Erythroblast (primary cell): ENCODE data around the gene CECR2.
"Not testable (repeated sequence)": the region's sequence is repeated elsewhere in the genome, so short reads cannot be mapped to it uniquely, and the experiment has no call there.

Experiments used
- DNase-seq, 2 experiments: peaks; one replicate each; lab custom pipeline; 2025; lab: John Stamatoyannopoulos, UW
- GATA1 ChIP-seq: IDR thresholded peaks from 2 replicates; pipeline ENCODE4 v1.6.1; 2011; ENCODE audit warnings: low read depth, mild to moderate bottlenecking, control low read depth, low read length, moderate library complexity
- POLR2A ChIP-seq: IDR thresholded peaks from 2 replicates; pipeline ENCODE4 v1.6.1; 2011; ENCODE audit warnings: mild to moderate bottlenecking, low read length

The CECR2 gene

DNA sequence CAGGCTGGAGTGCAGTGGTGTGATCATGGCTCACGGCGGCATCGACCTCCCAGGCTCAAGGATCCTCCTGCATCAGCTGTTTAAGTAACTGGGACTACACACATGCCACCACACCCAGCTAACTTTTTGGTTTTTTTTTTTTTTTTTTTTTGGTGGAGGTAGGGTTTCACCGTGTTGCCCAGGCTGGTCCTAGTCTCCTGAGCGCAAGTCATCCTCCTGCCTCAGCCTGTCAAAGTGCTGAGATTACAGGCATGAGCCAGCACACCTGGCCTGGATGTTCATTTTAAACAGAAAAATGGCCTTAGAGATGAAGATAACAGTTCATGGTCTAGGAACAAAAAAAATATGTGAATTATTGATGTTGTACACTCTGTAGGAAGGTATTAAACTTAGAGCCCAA lies 180.4 kb downstream of the CECR2 start:
- TF ChIP-seq GATA1, result no peak
- no peak for TF ChIP-seq POLR2A

DNA sequence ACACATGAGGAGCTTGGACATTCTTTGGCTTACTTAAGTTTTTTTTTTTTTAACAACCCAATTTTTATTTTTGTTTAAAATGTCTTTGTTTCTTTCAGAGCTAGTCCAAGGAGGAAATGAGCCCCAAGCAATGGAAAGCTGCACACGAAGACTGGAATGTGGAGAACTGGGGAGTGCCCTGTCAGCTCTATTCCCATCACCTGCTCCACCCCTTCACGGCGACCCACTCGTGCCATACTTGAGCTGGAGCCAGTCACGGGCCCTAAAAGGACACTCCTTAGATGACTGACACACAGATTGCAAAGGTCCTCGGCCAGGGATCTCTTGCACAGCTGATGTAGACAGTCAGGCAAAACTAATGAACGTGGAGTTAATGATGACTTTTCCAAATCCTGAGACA lies 183.5 kb downstream of the CECR2 start:
- DNase-seq, result no peak
- TF ChIP-seq POLR2A, result no peak
- no peak for TF ChIP-seq GATA1

More for the DNA sequence above, 180.4 kb downstream of the CECR2 start:
- no peak for DNase-seq

DNA sequence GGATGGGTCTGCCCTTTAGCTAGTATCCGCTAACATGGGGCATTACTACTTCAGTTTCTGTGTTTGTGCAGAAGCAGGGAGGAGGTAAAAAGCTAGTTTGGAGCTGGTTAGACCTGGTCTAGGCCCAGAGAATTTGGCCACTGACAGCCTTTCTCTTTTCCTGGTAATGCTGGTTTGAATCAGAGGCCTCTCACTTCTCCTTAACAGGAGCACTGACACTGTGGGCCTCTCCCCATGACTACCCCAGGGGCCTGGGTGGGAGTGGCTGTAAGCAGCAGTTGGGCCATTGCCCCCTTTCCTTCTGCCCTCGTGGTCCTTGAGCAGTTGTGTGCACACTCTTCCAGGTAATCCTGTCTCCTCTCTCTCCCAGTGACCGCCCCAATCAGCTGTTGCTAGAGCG lies 185.6 kb downstream of the CECR2 start:
- no peak for DNase-seq
- TF ChIP-seq GATA1, result no peak
- no peak for TF ChIP-seq POLR2A

DNA sequence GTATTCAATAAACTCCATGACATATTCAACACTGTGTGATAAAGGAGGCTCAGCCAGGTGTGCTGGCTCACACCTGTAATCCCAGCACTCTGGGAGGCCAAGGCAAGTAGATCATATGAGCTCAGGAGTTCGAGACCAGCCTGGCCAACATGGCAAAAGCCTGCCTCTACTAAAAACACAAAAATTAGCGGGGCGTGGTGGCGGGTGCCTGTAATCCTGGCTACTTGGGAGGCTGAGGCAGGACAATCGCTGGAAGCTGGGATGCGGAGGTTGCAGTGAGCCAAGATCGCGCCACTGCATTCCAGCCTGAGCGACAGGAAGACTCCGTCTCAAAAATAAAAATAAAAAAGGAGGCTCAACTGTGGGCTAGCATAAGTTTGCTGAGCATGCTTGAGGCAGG lies 189.9 kb downstream of the CECR2 start:
- DNase-seq, result no peak
- no peak for TF ChIP-seq GATA1
- no peak for TF ChIP-seq POLR2A

DNA sequence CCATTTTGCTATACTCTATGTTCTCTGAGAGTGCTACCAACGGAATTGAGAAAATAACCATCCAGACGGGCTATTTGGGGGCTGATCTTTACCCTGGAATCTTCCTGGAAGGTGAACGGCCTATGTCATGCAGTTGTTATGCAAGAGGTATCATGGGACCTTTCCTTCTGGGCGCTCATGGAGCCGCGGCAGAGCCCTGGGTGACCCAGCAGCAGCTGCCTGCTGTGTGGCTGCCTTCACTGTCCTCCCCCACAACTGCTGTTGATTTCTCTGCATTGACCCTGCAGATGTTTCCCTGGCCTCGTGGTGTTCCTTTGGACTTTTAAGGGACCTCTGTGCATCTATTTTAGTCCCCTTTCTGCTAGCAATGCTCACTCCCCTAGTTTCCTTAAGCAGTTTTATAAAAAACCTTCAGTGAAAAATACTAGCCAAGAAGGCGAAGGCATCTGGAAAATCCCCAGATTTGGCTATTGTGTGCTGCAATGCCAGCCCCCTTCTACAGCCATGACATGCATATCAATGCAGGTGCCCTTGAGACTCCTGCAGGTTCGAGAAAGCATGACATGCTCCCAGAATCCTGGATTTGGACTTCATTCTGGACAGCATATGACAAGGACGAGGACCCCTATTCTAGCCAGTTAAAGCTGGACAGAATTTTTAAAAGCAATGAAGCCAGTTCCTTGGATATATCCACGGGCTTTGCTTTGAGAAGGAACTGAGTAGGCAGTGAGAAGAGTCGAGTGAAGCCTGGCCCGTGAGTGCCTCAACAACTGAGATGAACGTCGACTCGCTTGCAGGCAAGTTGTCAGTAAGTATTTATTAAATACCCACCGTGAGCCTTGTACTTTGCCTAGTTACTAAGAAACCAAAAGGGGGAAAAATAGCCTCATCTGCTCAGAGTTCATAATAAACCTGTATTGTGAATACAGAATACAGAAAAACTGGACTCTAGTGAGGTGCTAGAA lies 193.9 kb downstream of the CECR2 start, which contains the start of gene SLC25A18:
Gene SLC25A18, plus strand, starts transcription at position 593 of the 965 bp plus-strand sequence. CDS start 16,447 bp downstream, outside the sequence.
- no peak for DNase-seq
- no peak for TF ChIP-seq POLR2A
- TF ChIP-seq GATA1, result no peak

DNA sequence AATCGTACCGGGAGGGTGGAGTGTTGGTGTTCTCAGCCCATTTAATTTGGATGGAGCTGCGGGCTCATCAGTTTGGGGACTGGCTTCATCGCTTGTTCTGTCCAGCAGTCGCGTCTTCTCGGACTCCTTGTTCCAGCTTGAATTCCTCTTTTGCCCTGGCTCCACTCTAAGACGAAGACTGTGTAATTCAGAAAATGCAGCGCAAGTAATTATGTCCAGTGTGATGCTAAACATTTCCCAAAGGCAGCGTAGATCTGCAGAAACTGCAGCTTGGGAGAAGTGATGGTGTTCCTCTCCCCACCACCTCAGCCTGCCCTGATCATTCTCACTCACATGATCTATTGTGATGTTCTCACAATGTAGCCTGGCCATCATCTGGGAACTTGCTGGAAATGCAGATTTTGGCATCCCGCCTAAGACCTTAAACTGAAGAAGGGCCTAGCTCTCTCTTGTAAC lies 194.7 kb downstream of the CECR2 start:
- TF ChIP-seq POLR2A (no peak), GATA1 (no peak)
- DNase-seq, result no peak

DNA sequence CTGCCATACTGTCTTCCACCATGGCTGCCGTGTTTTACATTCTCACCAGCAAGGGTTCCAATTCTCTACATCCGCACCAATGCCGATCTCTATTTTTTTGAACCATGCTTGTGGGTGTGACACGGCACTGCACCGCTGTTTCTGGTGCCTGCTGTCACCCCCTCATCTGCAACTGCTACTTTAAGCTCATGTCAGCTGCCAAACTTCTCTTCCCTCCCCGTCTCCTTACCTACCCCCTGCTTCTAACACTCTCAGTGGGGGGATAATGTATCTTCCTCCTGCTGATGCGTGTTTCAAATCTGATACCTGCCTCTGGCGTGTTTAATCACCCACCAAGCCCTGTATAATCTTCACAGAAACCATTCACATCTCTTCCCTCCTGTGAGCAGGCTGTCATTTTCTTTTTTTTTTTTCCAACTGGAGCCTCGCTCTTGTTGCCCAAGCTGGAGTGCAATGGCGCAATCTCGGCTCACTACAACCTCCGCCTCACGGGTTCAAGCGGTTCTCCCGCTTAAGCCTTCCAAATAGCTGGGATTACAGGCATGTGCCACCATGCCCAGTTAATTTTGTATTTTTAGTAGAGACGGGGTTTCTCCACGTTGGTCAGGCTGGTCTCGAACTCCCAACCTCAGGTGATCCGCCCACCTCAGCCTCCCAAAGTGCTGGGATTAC lies 196.9 kb downstream of the CECR2 start:
- DNase-seq, result not testable (repeated sequence)

DNA sequence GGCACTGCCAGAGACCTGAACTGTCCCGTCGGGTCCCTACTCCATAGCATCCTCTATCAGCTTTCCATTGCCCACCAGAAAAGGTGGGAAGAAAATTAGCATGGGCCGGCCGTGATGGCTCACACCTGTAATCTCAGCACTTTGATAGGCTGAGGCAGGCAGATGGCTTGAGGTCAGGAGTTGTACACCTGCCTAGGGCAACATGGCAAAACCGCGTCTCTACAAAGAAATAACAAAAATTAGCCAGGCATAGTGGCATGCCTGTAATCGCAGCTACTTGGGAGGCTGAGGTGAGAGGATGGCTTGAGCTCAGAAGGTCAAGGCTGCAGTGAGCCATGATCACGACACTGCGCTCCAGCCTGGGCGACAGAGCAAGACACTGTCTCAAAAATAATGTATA lies 197.5 kb downstream of the CECR2 start:
- TF ChIP-seq POLR2A (no peak), GATA1 (no peak)
- no peak for DNase-seq

DNA sequence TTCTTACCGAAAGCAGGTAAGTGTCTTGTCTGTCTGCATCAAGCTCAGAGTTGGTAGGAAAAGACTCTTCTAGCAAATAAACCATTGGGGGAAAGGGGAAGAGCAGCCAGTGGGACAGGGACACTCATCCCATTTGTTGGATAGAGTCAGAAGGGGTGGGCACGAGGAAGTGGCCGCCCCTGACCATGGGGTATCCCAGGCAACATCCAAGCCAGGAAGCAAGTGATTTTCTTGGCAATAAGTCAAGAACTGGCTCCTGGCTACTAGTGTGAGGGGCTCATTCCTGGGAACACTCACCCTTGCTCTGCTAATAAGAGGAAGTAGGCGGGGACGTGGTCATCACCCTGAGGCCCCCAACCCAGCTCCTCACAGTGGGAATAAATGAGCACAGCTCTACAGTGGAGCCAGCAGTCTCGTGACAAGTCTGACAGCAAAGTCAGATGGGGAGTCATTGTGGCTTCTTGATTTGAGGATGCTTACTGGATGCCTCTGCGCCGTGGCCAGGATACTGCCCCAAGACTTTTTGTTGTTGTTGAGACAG lies 200.8 kb downstream of the CECR2 start:
- TF ChIP-seq GATA1, result no peak
- no peak for TF ChIP-seq POLR2A
- DNase-seq, result no peak

DNA sequence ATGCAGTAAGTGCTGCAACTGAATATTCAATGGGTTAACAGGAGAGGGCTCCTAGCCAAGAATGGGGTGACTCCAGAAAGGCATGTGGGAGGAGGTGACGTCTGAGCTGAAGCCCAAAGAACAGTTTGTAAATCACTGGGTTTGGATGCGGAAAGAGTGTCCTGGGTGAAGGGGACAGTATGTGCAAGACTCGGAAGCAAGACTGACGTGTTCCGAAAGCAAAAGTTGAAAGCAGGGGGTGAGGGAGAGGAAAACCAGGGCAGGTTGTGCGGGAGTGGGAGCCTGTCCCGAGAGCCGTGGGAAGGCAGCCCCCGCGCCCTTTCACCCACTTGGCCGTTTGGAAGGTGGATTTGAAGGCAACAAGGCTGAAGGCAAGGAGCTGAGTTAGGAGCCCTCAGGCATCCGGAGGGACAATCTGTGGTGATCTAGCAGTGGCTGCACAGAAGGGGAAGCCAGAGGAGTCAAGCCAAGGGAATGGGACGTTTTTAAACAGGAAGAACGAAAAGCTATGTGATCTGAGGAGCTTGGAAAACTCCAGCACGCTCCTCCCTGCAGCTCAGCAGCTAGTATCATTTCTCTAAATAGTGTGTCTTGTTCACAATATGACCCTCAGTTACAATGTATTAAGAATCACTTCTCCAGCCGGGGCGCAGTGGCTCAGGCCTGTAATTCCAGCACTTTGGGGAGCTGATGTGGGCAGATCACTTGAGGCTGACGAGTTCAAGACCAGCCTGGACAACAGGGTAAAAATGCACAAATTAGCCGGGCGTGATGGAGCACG lies 201.8 kb downstream of the CECR2 start:
- DNase-seq, result no peak
- TF ChIP-seq GATA1 (no peak), POLR2A (no peak)

DNA sequence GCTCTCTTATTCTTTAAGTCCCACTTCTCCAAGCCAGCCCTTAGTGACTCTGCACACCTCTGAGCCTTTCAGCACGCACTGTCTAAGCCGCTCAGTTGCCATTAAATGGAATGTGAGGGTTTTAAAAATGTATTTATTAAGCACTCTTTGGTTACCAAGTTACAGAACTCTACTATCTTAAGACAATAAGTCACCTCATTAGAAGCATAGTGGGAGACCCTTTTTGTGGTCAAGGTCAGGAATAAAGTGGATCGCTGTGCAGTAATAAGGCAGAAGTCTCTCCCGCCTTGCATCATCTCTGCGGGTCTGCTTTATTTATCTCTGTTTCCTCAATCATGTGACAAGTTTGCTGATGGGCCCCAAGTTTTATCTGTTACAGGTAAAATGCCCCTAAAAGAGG lies 205.9 kb downstream of the CECR2 start:
- DNase-seq, result no peak

DNA sequence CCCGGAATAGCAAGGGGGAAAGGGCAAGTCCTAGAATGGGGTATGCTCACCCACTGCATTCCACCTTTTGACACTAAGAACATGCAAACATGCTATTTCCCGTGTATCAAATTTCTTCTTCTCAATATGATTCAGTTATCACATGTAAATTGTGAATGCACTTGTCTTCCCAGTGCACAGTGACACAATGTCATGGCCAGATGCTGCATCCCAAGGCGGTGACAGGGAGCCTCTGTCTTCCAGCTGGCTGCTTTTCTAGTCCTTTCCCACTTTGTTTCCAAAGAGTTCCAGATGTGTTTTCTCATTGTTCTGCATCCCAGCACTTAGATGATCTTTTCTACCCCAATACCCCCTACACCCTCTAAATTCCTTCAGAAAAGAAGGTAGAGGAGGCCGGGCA lies 206.4 kb downstream of the CECR2 start:
- no peak for TF ChIP-seq POLR2A
- TF ChIP-seq GATA1, result no peak
- no peak for DNase-seq

More for the DNA sequence above, 205.9 kb downstream of the CECR2 start:
- no peak for TF ChIP-seq GATA1
- no peak for TF ChIP-seq POLR2A

DNA sequence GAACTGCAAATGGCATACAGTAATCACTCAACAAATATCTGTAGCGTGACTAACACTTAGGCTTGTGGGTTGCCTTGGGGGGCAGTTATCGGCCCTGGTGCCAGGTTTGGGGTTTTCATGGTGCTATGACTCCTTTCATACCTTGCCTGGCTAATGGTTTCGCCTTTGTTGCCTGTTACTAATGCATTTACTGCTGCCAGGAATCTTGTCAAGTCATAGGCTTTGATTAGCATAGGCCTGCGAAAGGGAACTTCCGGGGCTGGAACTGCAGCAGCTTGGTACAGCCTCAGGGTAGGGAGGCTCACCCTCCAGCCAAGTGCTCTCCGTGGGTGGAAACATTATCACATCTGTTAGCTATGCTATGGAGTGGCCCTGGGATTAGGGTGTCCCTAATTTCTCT lies 207.2 kb downstream of the CECR2 start:
- TF ChIP-seq GATA1 (no peak), POLR2A (no peak)
- no peak for DNase-seq

DNA sequence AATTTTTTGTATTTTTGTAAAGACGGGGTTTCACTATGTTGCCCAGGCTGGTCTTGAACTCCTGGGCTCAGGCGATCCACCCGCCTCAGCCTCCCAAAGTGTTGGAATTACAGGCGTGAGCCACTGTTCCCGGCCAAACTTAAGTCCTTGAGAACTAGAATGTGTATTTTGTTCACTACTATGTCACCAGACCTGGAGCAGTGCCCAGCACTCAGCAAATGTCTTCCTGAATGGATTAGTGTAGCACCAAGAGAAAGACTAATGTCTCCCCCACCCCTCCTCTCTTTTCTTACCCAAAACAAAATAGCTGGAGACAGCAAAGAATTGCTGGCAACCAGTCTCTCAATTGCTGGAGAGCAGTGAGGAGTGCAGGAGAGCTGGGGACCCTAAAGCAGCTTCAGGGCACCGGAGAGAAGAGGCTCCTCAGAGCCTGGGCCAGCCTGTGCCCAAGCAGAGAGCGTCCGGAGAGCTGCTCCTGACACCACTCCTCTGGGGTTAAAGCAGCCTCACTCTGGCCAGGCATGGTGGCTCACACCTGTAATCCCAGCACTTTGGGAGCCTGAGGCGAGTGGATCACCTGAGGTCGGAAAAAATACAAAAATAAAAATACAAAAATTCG lies 209.0 kb downstream of the CECR2 start:
- TF ChIP-seq GATA1, result no peak
- TF ChIP-seq POLR2A, result no peak

More for the DNA sequence above, 209.0 kb downstream of the CECR2 start:
- DNase-seq, result no peak
